Testis (tissue), 3 donors: ENCODE measurements around the gene MACROD2. TPM values are rescaled to one million over a fixed set of nuclear protein-coding genes. Genes with fewer than 3 reads are reported as not detected.

Experiments
- DNase-seq: peaks from one replicate; pipeline ENCODE4 v3.0.0-alpha.2; 2019
- H3K27ac ChIP-seq, 2 donors: fragments of 200-600 bp; sonication (generic); one replicate each; pipeline ENCODE4 v1.5.1; 2019
- H3K27me3 ChIP-seq: fragments of 200-600 bp; sonication (generic); one replicate; pipeline ENCODE4 v1.5.1; 2019
- H3K36me3 ChIP-seq: fragments of 200-600 bp; sonication (generic); one replicate; pipeline ENCODE4 v1.5.1; 2017; ENCODE audit warnings: low read depth; ENCODE audit errors: missing control alignments
- H3K4me1 ChIP-seq: fragments of 200-600 bp; sonication (generic); one replicate; pipeline ENCODE4 v1.5.1; 2019
- H3K4me3 ChIP-seq, 2 donors: fragments of 200-600 bp; sonication (generic); one replicate each; pipeline ENCODE4 v1.5.1; 2017 to 2019
- H3K9me3 ChIP-seq: fragments of 200-600 bp; sonication (generic); one replicate; pipeline ENCODE4 v1.5.1; 2017
- POLR2A ChIP-seq: fragments of 450-650 bp; IDR thresholded peaks from one replicate; pipeline ENCODE4 v1.6.1; 2017; ENCODE audit warnings: antibody characterized with exemption, mild to moderate bottlenecking, moderate library complexity
- WGBS, 2 donors: methylation state at CpG; one replicate each; pipeline ENCODE4 v1.1.5; 2018; 5-methylcytosine and 5-hydroxymethylcytosine counted together
- intact Hi-C: fragments of 100-400 bp; cut with DNase I; formaldehyde crosslinking; loops from one replicate; pipeline ENCODE4 v1.15.1; 2023; ENCODE audit warnings: low total_unique reads
- polyA plus RNA-seq: library from polyadenylated mRNA; stranded (reverse); fragments of 350-450 nt; fragmentation: Illumina TruSeq; extraction: RNeasy Lipid Tissue Mini Kit (QIAGEN cat#74804); gene quantifications from one replicate; pipeline ENCODE4 v1.2.3, GENCODE V29; 2014; ENCODE audit warnings: low read depth, low replicate concordance; ENCODE audit not compliant: insufficient read depth
- total RNA-seq, 2 donors: library from RNA; depleted of rRNA; stranded (reverse); fragments of >200 nt; gene quantifications; one replicate each; pipeline ENCODE4 v1.2.3, GENCODE V29; 2016
- TF ChIP-seq, protein P1 (sequence below), 3 experiments: fragments of 450-650 bp in 2 of 3; fragments of 200-600 bp in 1 of 3; sonication (generic) in 1 of 3; IDR thresholded peaks; one replicate each; pipeline ENCODE4 v1.5.1; 2016 to 2019; ENCODE audit warnings: antibody characterized with exemption in 3 of 3, mild to moderate bottlenecking in 2 of 3, moderate library complexity in 1 of 3

The MACROD2 gene
- total and polyA plus RNA-seq, 3 donors from 2014 or later, result 12.6 to 20.6 (median 16.8) TPM

DNA sequence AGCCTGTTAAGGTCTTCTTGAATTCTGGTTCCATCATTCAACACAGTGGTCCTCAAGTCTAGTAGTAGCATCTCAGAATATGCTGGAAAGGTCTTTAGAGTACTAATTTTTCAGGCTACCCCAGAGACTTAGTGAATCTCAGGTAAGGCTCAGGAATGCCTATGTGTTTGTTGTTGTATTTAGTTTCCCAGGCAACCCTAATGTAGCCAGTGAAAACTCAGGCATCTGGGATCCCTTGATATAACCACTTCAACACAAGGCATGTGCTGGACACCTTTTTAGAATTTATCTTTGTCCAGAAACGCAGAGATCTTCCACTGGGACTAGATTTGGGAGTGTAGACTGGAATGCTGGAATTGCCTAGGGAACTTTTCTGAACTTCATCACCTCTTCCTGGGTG, 940.0 kb downstream of the MACROD2 start:
- intact Hi-C loops, result no loop called here

DNA sequence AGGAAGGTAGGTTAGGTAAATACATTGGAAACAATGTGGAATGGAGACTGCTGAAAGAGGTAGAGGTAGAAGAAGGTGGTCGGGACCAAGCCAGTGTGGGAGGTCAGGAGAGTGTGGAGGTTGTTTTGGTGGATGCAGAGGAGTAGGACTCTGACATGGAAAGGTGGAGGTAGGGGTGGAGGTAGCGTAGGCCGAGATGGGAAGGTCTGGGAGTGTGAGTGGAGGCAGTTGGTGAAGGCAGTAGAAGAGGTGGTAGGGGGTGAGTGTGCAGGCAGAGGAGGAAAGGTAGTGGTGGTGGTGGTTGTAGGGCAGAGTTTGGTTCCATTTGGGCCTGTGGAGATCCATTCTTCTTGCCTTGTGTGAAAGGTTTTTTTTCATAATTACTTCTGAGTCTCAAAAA, 941.7 kb downstream of the MACROD2 start:
- 92% methylated on average over 3 of the region's 3 CpGs for WGBS, 2 donors
- TF ChIP-seq, protein P1, sequence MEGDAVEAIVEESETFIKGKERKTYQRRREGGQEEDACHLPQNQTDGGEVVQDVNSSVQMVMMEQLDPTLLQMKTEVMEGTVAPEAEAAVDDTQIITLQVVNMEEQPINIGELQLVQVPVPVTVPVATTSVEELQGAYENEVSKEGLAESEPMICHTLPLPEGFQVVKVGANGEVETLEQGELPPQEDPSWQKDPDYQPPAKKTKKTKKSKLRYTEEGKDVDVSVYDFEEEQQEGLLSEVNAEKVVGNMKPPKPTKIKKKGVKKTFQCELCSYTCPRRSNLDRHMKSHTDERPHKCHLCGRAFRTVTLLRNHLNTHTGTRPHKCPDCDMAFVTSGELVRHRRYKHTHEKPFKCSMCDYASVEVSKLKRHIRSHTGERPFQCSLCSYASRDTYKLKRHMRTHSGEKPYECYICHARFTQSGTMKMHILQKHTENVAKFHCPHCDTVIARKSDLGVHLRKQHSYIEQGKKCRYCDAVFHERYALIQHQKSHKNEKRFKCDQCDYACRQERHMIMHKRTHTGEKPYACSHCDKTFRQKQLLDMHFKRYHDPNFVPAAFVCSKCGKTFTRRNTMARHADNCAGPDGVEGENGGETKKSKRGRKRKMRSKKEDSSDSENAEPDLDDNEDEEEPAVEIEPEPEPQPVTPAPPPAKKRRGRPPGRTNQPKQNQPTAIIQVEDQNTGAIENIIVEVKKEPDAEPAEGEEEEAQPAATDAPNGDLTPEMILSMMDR (IDR thresholded peaks at IDR 0.05), result no peak
- TF ChIP-seq POLR2A, result no peak
- Histone ChIP-seq H3K27ac (no peak overlapping the region), H3K27me3 (no peaks in the 10 kb centered on the region), H3K4me3 (no peak overlapping the region), H3K36me3 (no peaks in the 10 kb centered on the region), H3K9me3 (no peaks in the 10 kb centered on the region), H3K4me1 (no peaks in the 10 kb centered on the region)
- DNase-seq, result no peak
- intact Hi-C loops, result no loop called here

More for the DNA sequence above, 940.0 kb downstream of the MACROD2 start:
- H3K9me3 ChIP-seq, result no peaks in the 10 kb centered on the region
- no peaks in the 10 kb centered on the region for H3K36me3 ChIP-seq
- DNase-seq, result no peak
- WGBS, 2 donors, result 45 to 46% methylated on average over 1 of the region's 1 CpG
- TF ChIP-seq, protein P1 (IDR thresholded peaks at IDR 0.05), result no peak
- TF ChIP-seq POLR2A, result no peak
- H3K27ac ChIP-seq, result no peak overlapping the region
- H3K4me3 ChIP-seq, result no peak overlapping the region
- no peaks in the 10 kb centered on the region for H3K27me3 ChIP-seq
- no peaks in the 10 kb centered on the region for H3K4me1 ChIP-seq

- 89 to 93% methylated on average over 2 of the region's 2 CpGs for WGBS, 2 donors
- TF ChIP-seq, protein P1 (IDR thresholded peaks at IDR 0.05), result no peak
- TF ChIP-seq POLR2A, result no peak
- H3K27me3 ChIP-seq, result no peaks in the 10 kb centered on the region
These were observed 942.5 kb downstream of the MACROD2 start for GRCh38 chr20:14937846-14938245.

DNA sequence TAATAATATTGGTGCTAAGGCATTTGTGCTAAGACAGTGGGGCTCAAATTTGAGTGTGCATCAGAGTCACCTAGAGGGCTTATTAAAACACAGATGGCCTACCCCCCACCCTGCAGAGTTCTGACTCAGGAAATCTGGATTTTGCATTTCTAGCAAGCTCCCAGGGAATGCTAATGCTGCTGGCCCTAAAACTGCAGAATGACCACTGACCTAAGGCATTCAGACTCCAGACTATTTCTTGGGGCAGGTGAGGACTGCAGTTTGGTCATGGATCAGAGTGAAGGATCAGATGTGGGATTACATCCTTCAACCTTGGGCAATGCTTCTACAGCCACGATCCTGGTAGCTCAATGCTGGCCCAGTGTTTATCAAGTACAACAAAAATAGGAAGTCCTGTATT, 952.2 kb downstream of the MACROD2 start:
- no peaks in the 10 kb centered on the region for H3K27me3 ChIP-seq
- H3K4me3 ChIP-seq, result no peak overlapping the region
- H3K27ac ChIP-seq, result no peak overlapping the region
- no peaks in the 10 kb centered on the region for H3K36me3 ChIP-seq
- 86 to 100% methylated on average over 1 of the region's 1 CpG for WGBS, 2 donors
- TF ChIP-seq, protein P1 (IDR thresholded peaks at IDR 0.05), result no peak
- TF ChIP-seq POLR2A, result no peak
- intact Hi-C loops, result no loop called here
- no peak for DNase-seq
- H3K4me1 ChIP-seq, result no peaks in the 10 kb centered on the region
- no peaks in the 10 kb centered on the region for H3K9me3 ChIP-seq

More at GRCh38 chr20:14937846-14938245, 942.5 kb downstream of the MACROD2 start:
- H3K27ac ChIP-seq, result no peak overlapping the region
- DNase-seq, result no peak
- no peak overlapping the region for H3K4me3 ChIP-seq
- intact Hi-C loops, result no loop called here
- no peaks in the 10 kb centered on the region for H3K36me3 ChIP-seq
- H3K9me3 ChIP-seq, result no peaks in the 10 kb centered on the region
- no peaks in the 10 kb centered on the region for H3K4me1 ChIP-seq

DNA sequence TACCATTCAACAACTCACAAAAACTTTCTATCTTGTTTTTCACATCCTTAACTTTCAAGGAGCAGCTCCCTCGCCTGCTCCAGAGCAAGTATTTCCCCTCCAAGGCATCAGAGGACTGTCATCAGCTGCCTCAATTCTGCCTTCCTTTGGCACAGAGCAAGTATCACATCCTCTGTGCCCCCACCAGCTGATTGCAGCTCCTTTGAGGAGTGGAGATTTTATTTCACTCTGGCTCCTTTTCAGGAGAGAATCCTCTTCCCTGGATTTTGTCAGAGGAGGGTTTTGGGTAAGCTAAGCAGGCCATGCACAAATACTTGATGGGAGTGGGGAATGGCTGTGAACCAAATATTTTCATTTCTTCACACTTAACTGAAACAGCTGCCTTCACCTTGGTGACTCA, 952.6 kb downstream of the MACROD2 start:
- no peak for TF ChIP-seq POLR2A
- TF ChIP-seq, protein P1 (IDR thresholded peaks at IDR 0.05), result no peak
- DNase-seq, result no peak
- no peaks in the 10 kb centered on the region for H3K27me3 ChIP-seq
- H3K36me3 ChIP-seq, result no peaks in the 10 kb centered on the region
- intact Hi-C loops, result no loop called here
- H3K4me3 ChIP-seq, result no peak overlapping the region
- no peak overlapping the region for H3K27ac ChIP-seq
- H3K4me1 ChIP-seq, result no peaks in the 10 kb centered on the region
- WGBS, 2 donors, result 80 to 88% methylated on average over 1 of the region's 1 CpG
- no peaks in the 10 kb centered on the region for H3K9me3 ChIP-seq
